Iris pigment epithelial cell (primary cell): ENCODE data around the gene TENM4.

Experiments
- DNase-seq: peaks from one replicate; pipeline ENCODE4 v3.0.0-alpha.2; 2011; ENCODE audit warnings: low read depth

The TENM4 gene

DNA sequence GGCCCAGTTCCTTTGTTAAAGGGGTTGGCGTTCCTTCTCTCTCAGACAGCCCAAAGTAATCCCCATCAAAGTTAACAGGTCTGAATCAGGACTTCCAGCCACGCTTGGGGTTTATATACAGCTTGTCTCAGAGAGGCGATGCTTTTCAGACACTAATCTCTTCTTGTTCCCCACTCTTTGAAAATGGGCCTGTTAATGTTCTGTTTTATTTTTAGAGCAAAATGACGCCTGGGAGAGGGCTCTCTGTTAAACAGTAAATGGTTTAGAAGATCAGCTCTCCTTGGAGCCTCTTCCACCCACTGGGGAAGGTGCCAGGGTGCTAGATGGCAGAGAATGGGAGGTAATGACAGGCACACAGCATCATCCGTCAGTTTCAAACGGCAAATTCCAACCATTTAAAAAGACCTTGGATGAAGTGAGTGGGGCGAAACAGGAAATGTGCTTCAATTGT, 630.2 kb downstream of the TENM4 start:
- no peak for DNase-seq

DNA sequence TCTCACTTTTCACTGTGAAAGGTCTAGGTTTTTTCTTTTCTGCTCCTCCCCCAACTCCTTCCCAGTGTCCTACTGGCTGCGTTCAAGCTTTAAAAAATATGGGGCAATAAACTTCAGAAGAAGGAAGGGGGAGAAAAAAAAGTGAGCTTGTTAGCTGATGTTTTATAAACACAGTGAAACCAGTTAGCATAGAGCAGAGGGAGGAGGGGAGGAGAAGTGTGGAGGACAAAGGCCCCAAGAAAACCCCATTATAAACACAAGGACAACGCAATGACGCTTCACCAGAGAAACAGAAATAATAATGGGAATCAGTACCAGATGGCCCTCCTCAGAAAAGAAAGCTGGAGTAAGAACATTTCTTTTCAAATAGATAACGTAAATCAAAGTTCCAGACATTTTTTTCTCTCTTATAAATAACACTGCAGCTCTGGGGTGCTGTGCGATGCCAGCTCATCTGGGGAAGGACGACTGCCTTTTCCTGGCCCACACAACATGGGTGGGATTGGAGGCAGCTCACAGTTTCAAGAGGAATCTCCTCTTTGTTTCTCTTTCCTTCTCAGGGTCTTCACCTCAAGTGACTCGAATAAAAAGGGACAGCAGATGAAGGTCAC, 630.8 kb downstream of the TENM4 start:
- DNase-seq = no peak

DNA sequence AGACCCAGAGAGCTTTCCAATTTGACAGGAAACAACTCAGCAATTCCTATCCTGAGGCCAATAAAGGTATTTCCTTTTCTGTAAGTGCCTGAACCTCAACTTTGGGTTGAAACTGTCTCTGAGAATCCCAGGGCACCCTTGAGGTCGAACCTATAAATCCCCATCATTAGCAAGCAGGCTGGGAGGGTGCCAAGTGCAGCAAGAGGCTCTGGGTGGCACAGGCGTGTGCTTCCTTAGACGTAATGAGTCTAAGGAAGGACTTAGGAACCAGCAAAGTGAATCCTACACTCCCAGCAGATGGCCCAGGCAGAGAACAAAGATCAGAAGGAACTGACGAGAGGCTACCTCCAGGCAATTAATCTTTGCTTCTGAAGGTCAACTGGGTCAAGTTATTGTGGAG, 631.9 kb downstream of the TENM4 start:
- DNase-seq = no peak

DNA sequence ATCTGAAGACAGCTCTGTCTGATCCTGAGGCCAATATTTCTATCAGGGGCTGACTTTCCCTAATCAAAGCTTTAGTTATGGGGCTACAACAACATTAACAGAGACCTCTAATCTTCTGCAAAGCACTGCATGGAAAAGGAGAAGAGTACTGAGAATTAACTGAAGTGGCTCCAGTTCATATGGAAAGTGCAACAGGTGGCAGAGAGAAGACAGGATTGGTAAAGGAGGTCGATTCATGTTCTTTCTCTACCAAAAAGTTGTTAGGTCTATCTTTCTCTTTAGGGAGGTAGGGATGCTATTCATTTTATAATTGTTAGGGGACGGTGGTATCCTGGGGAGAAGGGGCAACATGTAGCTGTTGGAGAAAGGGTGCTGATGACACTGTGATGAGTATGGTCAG, 633.5 kb downstream of the TENM4 start:
- DNase-seq = no peak

DNA sequence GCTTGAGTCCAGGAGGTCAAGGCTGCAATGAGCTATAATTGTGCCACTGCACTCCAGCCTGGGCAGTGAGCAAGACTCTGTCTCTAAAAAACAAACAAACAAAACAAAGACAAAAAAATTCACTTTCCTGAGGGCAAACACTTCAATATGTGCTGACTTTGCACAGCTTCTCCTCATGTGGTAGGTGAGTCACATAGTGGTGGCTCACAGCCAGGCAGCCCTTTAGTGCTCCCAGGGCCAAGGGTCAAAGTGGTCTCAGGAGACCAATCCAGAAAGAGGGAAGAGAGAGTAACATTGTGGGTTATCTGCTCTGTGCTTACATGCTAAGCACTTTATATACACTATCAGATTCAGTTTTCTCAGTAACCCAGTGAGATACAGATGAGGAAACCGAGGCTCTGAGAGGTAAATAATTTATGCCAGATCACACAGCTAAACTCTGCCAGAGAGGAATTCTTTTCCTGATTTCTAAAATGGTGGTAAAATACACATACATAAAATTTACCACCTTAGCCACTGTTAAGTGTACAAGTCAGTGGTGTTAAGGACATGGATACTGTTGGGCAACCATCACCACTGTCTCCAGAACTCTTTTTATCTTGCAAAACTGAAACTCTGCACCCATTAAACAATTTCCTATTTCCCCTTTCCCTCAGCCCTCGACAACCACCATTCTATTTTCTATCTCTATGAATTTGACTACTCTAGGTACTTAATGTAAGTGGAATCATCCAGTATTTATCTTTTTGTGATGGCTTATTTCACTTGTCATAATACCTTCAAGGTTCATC, 634.4 kb downstream of the TENM4 start:
- no peak for DNase-seq

DNA sequence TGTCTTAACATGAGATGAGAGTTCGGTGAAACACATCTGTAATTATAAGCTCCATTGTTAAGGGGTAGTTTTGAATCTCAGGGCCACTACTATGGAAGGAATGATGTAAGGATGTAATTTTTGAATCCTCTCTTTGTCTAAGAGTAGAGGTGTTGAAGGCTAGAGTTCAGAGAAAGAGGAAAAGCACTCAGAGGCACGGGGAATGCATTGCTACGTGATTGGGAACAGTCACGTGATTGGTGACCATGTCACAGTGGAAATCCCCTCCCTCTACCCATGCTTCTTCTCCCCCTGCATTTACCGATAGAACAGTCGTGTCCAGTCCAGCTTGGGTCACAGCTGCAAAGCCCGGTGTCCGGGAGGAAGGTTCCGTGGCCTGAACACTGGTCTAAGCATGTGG, 635.8 kb downstream of the TENM4 start:
- DNase-seq = no peak

DNA sequence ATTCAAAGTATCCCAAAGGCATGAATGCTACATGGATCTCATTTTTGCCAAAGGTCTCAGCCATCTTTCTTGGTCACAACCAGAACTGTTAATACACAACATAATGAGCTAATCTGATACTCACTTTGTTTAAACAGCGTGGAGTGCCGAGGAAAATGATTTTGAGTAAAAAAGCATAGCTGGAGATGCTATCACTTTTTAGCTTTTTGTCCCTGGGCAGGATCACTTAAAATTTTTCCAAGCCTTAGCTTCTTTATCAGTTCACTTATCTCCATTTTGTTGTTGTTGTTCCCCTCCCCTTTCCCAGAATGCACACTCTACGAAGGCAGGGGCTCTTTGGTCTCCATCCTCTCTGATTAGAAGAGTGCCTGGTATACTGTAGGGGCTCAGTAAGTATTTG, 636.8 kb downstream of the TENM4 start:
- DNase-seq = no peak

DNA sequence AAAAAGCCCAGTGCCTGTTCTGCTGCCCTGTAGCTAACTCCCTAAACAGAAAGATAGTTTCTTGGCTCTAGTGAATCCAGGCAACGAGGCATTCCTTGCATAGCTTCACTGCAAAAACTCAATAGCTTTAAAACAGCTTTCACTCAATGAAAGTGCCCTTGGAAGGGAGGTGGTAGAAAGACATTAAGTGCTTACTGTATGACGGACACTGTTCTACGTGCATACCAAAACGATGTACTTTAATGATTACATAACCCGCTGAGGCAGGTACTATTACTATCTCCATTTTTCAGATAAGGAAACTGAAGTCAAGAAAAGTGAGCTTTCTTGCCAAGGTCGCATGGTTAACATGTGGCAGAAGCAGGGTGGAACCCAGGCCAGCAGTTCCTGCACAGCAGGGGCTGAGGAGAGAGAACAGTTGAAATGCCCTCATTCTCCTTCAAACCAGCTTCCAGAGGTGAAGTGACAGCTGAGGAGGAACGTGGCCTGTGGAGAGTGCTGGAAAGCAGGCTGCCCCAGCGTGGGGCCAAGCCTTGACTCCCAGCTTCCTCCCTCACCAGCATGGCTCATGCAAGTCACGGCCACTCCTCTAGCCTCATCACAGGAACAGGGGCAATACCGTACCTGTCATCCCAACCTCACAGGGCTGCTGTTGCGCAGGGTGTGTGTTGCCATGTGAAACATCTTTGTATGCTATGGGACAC, 638.6 kb downstream of the TENM4 start:
- DNase-seq = peak; percentile 17

DNA sequence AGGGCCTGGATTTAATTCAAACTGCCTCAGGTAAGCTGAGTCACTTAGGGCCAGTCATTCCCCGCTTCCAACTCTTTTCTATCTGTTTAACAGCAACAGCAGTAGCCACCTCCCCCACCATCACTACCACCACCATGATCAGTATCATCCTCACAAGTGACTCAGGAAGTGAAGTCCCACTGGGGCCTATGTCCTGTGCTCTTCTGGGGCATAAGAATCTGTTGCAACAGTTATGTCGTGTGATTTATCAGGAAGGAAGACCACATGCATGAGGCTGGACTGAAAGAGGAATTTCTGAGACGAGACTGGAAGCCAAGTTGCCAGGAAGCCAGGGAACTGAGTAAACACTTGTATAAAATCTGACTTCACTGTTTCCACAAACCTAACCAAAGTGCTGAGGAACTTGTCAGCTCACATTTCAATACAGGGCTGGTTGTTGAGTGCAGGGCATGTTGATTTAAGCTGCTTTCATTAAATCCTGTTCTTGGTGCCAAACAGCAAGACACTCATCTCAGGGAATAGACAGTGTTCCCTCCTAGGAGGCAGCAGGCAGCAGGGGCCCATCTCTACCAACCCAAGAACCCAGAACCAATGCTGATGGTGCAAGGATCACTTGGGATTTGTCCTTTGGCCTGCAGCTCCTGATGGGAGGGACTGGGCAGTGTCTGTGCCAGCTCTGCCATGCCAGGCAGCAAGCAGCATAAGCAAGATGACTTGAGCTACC, 639.5 kb downstream of the TENM4 start:
- peak; percentile 90 for DNase-seq

DNA sequence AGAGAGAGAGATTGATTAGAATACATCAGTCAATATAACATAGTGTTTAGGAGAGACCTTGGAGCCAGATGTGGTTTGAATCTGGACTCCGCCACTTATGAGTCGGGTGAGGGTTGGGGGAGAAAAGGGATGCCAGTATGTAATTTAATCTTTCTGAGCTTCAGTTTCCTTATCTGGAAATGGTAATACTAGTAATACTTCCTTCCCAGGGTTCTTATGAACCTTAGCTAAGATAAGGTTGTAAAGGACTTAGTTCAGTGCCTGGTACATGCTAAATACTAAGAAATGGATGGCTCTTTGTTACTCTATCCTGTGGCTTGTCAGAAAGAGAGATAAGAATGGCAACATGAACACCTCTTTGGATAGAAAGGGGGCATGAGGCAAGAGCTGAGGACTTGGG, 640.1 kb downstream of the TENM4 start:
- DNase-seq = no peak

DNA sequence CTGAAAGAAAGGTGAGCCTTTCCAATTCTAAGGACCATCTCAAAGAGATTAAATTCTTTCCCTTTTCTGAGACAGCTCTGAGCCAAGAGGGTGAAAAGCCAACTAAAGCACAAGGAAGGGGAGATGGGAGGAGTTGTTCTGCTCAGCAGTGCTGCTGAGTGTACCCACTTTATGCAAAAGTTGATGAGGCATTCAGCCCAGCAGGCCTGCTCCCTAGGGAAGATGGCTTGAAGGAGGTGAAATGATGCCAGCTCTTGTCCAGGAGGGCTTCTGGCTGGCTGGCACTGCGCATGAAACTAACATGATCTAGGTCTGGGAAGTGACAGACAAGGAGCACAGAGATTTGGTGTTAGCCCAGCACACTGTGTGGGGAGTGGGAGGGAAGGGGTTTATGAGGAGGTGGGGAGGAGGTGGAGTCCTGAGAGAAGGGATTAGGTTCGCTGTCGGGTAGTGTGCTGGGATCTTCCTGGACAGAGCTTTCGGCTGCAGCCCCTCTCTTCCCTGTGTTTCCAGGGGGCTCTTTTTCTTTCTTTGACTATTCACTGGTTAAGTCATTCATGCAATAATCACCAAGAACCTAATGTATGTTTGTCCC, 640.6 kb downstream of the TENM4 start:
- no peak for DNase-seq

DNA sequence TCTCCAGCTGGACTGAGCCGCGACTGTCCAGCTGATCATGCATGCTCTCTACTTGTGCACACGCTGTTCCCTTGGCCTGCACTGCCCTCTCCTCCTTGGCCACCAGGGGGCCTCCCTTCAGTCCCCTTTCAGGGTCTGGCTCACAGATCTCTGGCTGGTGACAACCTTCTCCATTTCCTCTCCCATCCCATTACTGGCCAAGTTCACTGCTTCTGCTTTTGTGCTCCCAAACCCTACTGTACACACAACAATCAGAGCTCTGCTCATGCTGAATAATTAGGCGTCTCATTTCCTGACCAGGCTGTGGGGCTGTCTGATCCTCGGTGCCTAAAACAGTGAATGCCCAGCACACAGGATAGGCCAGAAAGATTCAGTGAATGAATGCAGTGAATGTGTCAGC, 642.2 kb downstream of the TENM4 start:
- peak; percentile 57 for DNase-seq

DNA sequence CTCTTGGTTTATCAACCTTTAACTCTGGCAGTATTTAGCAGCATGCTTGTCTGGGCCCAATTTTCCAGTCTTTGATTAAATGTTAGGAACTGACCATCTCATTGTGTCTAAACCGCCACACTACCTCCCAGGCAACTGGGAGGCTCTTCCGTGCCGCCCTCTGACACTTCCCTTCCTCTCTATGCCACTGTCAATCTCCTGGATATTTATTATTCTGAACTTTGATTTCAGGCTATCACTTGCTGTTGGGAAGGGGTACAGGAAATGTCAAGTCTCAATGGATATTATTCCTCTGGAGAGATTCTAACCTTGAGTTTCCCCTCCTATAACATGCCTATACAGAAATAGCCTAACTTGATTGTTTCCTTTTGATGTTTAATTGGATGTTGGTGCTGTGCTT, 643.3 kb downstream of the TENM4 start:
- no peak for DNase-seq

DNA sequence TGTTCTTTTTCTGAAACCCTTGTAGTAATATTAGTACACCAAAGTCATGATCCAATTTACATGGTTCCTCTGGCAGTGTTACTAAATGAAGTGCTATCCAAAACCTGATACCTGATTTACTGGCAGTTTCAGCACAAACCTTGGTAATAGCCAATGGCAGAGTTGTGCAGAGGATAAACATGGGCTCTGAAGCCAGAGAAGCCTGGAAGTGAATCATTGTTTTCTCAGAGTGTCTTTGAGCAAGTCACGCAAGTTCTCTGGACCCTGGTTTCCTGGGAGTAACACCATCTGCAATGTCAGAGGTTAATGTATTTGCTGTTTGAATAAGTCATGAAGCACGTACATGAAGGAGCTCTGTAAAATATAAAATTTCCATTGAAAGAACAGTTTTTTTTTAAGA, 643.9 kb downstream of the TENM4 start:
- peak; percentile 83 for DNase-seq

DNA sequence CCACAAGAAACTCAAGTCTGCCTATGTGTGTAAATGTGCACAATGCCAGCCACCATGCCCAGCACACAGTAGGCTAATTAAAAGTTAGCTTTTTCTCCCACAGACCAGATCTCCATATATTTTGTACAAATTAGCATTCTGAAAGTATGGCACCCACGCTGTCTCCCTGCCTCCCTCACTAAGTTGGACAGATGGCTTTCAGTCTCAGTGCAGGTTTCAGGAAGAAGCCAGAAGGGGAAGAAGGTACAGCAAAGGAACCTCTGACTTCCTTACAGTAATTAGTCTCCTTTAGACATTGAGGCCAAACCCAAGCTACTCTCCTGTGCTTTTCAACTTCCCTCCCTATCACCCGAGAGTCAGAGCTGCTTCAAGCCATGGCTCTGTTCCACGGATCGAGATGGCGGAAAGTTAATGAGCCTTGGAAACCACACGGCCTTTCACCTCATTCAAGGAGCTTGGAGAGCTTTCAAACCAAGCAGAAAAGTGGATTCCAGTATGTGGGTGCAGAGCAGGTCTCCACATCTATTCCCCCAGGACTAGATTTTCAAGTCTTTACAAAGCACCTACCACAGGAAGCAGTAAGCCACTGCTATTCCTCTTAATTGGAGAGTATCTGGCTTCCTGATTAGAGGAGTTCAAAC, 645.1 kb downstream of the TENM4 start:
- DNase-seq = no peak

DNA sequence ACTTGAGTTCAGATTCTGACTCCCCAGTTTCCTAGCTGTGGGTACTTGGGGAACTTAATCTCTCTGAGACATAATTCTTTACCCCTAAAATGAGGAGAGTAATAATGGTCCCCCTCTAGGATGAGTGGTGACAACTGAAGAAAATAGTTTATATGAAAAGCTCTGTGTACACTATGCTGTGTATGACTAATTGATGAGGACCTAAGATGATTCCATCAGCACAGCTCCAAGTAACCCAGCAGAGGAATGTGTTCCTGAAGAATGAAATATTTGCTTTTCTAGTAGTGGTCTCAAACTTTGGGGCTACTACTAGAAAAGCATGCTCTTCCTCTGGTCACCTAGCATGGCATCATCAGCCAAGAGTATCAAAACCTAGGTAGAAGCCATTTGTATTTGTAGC, 648.9 kb downstream of the TENM4 start:
- no peak for DNase-seq

DNA sequence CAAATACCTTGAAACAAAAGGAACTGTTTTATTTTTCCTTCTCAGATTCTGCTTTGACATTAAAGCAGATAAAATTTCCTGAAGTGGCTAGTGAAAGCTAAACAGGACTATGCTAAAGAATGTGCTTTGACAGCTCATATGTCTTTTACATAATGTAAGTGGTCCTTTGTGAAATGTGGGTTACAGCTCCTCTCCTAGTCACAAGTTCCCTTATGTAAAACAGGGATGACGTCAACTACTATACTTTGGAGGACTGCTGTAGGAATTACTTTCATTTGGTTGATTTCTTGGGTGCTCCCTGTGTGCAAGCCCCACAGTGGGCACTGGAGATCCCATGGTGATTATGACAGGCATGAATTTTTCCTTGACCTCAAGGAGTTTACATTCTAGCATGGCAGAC, 649.6 kb downstream of the TENM4 start:
- DNase-seq = no peak

DNA sequence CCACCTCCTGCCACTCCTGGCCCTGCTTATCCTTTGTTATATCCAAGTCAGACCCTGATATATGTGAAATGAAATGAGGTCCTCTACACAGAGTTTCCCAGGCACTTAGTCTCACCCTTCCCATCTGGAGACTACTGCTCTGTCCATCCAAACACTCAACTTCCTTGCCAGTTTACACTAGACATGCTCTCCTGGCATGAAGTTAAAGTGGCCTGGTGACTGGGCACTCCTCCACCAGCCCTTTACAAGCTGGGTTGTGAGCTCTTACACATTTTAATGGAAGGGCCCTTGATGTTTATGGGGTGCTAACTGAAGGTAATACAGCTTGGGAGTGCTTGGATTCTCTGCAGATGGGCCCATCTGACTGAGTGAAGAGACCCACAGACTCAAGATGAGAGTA, 650.0 kb downstream of the TENM4 start:
- DNase-seq = no peak

DNA sequence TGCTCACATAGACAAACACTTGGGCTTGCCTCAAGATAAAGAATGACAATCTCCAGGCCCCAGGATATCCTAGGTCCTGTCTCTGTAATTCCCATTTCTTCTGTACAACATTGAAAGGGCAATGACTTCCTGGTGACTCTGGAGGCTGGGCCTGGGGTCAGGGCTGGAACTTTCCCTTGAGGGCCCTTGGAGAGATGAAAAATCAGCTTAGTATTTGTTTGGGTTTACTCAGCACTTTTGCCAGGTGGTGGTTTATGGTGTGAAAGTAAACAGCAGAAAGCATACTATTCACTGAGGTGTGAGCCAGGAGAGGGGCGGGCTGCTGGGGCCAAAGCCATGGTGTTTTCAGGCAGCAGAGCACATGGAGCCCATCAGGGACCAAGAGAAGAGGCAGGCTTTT, 651.5 kb downstream of the TENM4 start:
- no peak for DNase-seq

DNA sequence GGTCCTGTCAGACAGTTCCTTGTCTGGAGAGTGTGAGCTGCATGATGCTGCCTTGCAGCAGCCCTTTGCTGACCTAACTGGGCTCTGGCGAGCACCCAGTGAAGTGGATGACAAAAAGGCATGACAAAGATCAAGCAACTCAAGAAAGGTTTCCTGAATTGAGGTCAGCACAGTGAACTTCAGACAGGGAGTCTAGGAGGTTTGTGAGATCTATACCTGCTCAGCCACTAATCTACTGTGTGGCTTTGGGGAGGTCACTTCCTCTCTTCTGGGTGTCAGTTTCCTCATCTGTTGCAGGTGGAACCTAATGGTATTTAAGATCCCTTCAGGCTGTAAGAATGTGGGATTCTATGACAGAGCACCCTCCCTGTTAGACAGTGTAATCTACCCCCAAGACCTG, 652.3 kb downstream of the TENM4 start:
- no peak for DNase-seq

DNA sequence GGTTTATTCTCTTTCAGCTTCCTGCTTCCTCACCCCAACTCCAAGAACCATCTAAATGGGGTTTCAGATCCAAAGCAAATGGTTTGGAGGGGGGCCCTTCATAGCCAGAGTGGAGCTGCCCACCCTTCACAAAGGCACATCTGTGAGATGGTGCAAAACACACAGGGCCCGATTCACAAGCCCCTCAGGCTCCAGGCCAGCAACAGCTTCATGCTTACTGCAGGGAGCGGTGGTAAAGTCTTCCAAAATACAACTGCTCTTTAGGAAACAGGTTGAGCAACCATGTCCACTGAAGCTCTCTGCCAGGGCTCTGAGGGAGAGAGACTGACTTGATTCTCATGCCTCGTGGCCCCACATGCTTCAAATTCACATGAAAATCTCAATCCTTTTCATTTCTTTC, 653.1 kb downstream of the TENM4 start:
- DNase-seq = no peak

DNA sequence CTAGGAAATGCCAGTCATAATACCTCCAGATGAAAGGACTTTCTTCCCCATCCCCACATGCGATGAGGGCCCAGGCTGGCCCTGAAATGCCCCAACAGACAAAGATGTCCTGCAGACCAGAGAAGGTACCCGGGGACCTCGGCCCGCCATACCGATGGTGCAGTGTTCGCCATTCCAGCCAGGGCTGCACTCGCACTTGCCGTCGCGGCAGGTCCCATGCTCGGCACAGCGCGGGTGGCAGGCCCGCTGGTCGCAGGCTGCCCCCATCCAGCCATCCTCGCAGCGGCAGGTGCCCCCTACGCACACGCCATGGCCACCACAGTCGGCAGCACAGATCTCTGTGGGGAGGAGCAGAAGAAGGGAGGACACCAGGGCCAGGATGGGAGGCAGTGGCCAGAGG, 654.1 kb downstream of the TENM4 start:
- DNase-seq = no peak
